ENCODE measurements around the gene MBNL1.

GRCh38 chr3:152339881-152340505, 71.3 kb downstream of the MBNL1 start:
- TF ChIP-seq POLR2AphosphoS5 (IDR thresholded peaks at IDR 0.05) (no peak), CTCF (IDR thresholded peaks at IDR 0.05) (no peak)
